Measurements from ENCODE around the gene GDPD1. TPM values are rescaled to one million over a fixed set of nuclear protein-coding genes. Genes with fewer than 3 reads are reported as not detected.

The GDPD1 gene
- total RNA-seq, 2 experiments from 2014 or later, result 1.3 to 5.0 TPM

- intact Hi-C loops (cut with micrococcal nuclease; ENCODE audit: unreplicated experiment), result no loop called here
Observed at GRCh38 chr17:59180626-59181025, 39.7 kb upstream of the GDPD1 start.

GRCh38 chr17:59181481-59181880 is 38.8 kb upstream of the GDPD1 start:
- no peak overlapping the region for H3K4me2 ChIP-seq (ENCODE audit: low read length)
- no peaks in the 10 kb centered on the region for H3K79me2 ChIP-seq (ENCODE audit: insufficient read depth, low read depth, low read length)
- no peak overlapping the region for H3K27ac ChIP-seq (ENCODE audit: low read depth, low read length, poor library complexity, severe bottlenecking)
- intact Hi-C loops (cut with micrococcal nuclease; ENCODE audit: unreplicated experiment), result no loop called here
- H3K4me1 ChIP-seq (ENCODE audit: insufficient read depth, low read length, poor library complexity, severe bottlenecking), result no peaks in the 10 kb centered on the region
- no peaks in the 10 kb centered on the region for H3K9me2 ChIP-seq (ENCODE audit: insufficient read depth, low read length)
- no peaks in the 10 kb centered on the region for H3K9me3 ChIP-seq (ENCODE audit: low read length)
- no peak for DNase-seq (ENCODE audit: low spot score)
- H4K20me1 ChIP-seq (ENCODE audit: insufficient read depth, low read length), result no peaks in the 10 kb centered on the region
- ChIA-PET POLR2A (no interaction called here), CTCF (ENCODE audit: unreplicated experiment) (no interaction called here)
- no peak for TF ChIP-seq EZH2phosphoT487 (IDR thresholded peaks at IDR 0.05; ENCODE audit: borderline replicate concordance, low read depth, low read length)
- TF ChIP-seq, protein P1, sequence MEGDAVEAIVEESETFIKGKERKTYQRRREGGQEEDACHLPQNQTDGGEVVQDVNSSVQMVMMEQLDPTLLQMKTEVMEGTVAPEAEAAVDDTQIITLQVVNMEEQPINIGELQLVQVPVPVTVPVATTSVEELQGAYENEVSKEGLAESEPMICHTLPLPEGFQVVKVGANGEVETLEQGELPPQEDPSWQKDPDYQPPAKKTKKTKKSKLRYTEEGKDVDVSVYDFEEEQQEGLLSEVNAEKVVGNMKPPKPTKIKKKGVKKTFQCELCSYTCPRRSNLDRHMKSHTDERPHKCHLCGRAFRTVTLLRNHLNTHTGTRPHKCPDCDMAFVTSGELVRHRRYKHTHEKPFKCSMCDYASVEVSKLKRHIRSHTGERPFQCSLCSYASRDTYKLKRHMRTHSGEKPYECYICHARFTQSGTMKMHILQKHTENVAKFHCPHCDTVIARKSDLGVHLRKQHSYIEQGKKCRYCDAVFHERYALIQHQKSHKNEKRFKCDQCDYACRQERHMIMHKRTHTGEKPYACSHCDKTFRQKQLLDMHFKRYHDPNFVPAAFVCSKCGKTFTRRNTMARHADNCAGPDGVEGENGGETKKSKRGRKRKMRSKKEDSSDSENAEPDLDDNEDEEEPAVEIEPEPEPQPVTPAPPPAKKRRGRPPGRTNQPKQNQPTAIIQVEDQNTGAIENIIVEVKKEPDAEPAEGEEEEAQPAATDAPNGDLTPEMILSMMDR (conservative IDR thresholded peaks at IDR 0.05; ENCODE audit: low read length), result no peak
- BruUV-seq (replicated peaks), result no TSS peak
- no peak overlapping the region for H2AFZ ChIP-seq (ENCODE audit: low read length)
- no peak overlapping the region for H3K4me3 ChIP-seq (ENCODE audit: low read depth, low read length, poor library complexity, severe bottlenecking)
- H3K36me3 ChIP-seq (ENCODE audit: insufficient read depth, low read length), result peaks cover 80% of the 10 kb centered on the region

More at GRCh38 chr17:59180626-59181025, 39.7 kb upstream of the GDPD1 start:
- Histone ChIP-seq H4K20me1 (ENCODE audit: insufficient read depth, low read length) (no peaks in the 10 kb centered on the region), H3K4me3 (ENCODE audit: low read depth, low read length, poor library complexity, severe bottlenecking) (no peak overlapping the region), H3K79me2 (ENCODE audit: insufficient read depth, low read depth, low read length) (peaks cover 6% of the 10 kb centered on the region; the same call in 1 of the 2 replicates), H3K36me3 (ENCODE audit: insufficient read depth, low read length) (peaks cover 80% of the 10 kb centered on the region), H3K4me1 (ENCODE audit: insufficient read depth, low read length, poor library complexity, severe bottlenecking) (no peaks in the 10 kb centered on the region), H3K27ac (ENCODE audit: low read depth, low read length, poor library complexity, severe bottlenecking) (no peak overlapping the region), H3K4me2 (ENCODE audit: low read length) (no peak overlapping the region), H3K9me2 (ENCODE audit: insufficient read depth, low read length) (no peaks in the 10 kb centered on the region), H3K9me3 (ENCODE audit: low read length) (no peaks in the 10 kb centered on the region), H2AFZ (ENCODE audit: low read length) (no peak overlapping the region)
- no TSS peak for BruUV-seq (replicated peaks)
- TF ChIP-seq EZH2phosphoT487 (IDR thresholded peaks at IDR 0.05; ENCODE audit: borderline replicate concordance, low read depth, low read length), result no peak
- TF ChIP-seq, protein P1 (conservative IDR thresholded peaks at IDR 0.05; ENCODE audit: low read length), result no peak
- ChIA-PET POLR2A (interaction anchor here (0.7 kb wide), 1 partner anchor 466 kb away, joined by 3 read pairs; no protein-coding TSS in a partner anchor), CTCF (ENCODE audit: unreplicated experiment) (no interaction called here)
- no peak for DNase-seq (ENCODE audit: low spot score)

DNA sequence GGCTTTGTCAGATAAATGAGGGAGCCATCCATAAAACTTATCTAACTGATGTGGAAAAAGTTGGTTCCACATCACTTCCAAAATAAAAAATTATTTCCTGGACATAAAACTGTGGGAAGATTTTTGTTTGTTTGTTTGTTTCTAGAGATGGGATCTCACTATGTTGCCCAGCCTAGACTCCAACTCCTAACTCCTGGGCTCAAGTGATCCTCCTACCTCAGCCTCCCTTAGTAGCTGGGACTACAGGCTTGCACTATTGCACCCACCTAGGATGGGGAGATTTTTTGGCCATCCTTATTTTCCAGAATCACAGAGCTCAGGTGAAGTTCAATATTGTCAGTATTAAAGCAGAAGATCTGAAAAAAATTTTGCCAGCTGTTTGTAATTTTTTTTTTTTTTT is 34.3 kb upstream of the GDPD1 start:
- intact Hi-C loops (cut with micrococcal nuclease; ENCODE audit: unreplicated experiment), result no loop called here
- TF ChIP-seq, protein P1 (conservative IDR thresholded peaks at IDR 0.05; ENCODE audit: low read length), result no peak
- no peak for TF ChIP-seq EZH2phosphoT487 (IDR thresholded peaks at IDR 0.05; ENCODE audit: borderline replicate concordance, low read depth, low read length)
- peaks cover 89% of the 10 kb centered on the region for H3K36me3 ChIP-seq (ENCODE audit: insufficient read depth, low read length)
- no peaks in the 10 kb centered on the region for H3K79me2 ChIP-seq (ENCODE audit: insufficient read depth, low read depth, low read length)
- no peaks in the 10 kb centered on the region for H3K4me1 ChIP-seq (ENCODE audit: insufficient read depth, low read length, poor library complexity, severe bottlenecking)
- no peak overlapping the region for H2AFZ ChIP-seq (ENCODE audit: low read length)
- no TSS peak for BruUV-seq (replicated peaks)
- no peaks in the 10 kb centered on the region for H3K9me3 ChIP-seq (ENCODE audit: low read length)
- POLR2A ChIA-PET, result interaction anchor here (0.7 kb wide), 2 partner anchors 448 to 1616 kb away, joined by 5 read pairs; no protein-coding TSS in a partner anchor
- CTCF ChIA-PET (ENCODE audit: unreplicated experiment), result no interaction called here
- no peak for DNase-seq (ENCODE audit: low spot score)
- H3K27ac ChIP-seq (ENCODE audit: low read depth, low read length, poor library complexity, severe bottlenecking), result no peak overlapping the region
- H3K4me3 ChIP-seq (ENCODE audit: low read depth, low read length, poor library complexity, severe bottlenecking), result no peak overlapping the region
- H3K9me2 ChIP-seq (ENCODE audit: insufficient read depth, low read length), result no peaks in the 10 kb centered on the region
- H3K4me2 ChIP-seq (ENCODE audit: low read length), result no peak overlapping the region
- H4K20me1 ChIP-seq (ENCODE audit: insufficient read depth, low read length), result no peaks in the 10 kb centered on the region
